IMR-90 (cell line): ENCODE measurements around the gene SLC2A6.

Experiments used
- BHLHE40 ChIP-seq: fragments of 150-350 bp; IDR thresholded peaks from 2 replicates; pipeline ENCODE4 v1.6.1; 2016; ENCODE audit warnings: mild to moderate bottlenecking, low read depth, low read length
- CEBPB ChIP-seq: IDR thresholded peaks from 2 replicates; pipeline ENCODE4 v1.6.1; 2012; ENCODE audit warnings: low read depth, low read length, improper control_type of control experiment
- CHD1 ChIP-seq: IDR thresholded peaks from 2 replicates; pipeline ENCODE4 v1.6.1; 2012; ENCODE audit warnings: low read depth, low read length, improper control_type of control experiment
- CTCF ChIP-seq: conservative IDR thresholded peaks from 2 replicates; pipeline ENCODE4 v1.5.1; 2012; ENCODE audit warnings: mild to moderate bottlenecking, low read depth, low read length, improper control_type of control experiment
- MAFK ChIP-seq: IDR thresholded peaks from 2 replicates; pipeline ENCODE4 v1.6.1; 2012; ENCODE audit warnings: low read depth, low read length, improper control_type of control experiment
- MAZ ChIP-seq: IDR thresholded peaks from 2 replicates; pipeline ENCODE4 v1.6.1; 2012; ENCODE audit warnings: low read depth, mild to moderate bottlenecking, low read length, improper control_type of control experiment, moderate library complexity, borderline replicate concordance
- MXI1 ChIP-seq: IDR thresholded peaks from 2 replicates; pipeline ENCODE4 v1.6.1; 2012; ENCODE audit warnings: low read depth, mild to moderate bottlenecking, low read length, moderate library complexity, borderline replicate concordance
- POLR2A ChIP-seq: IDR thresholded peaks from 2 replicates; pipeline ENCODE4 v1.6.1; 2012; ENCODE audit warnings: mild to moderate bottlenecking, low read depth, low read length
- RCOR1 ChIP-seq: IDR thresholded peaks from 2 replicates; pipeline ENCODE4 v1.6.1; 2012; ENCODE audit warnings: mild to moderate bottlenecking, low read length, improper control_type of control experiment; ENCODE audit not compliant: insufficient replicate concordance
- SMC3 ChIP-seq: fragments of 150-350 bp; IDR thresholded peaks from 2 replicates; pipeline ENCODE4 v1.6.1; 2016; ENCODE audit warnings: low read depth, mild to moderate bottlenecking, antibody characterized with exemption, low read length, moderate library complexity
- USF2 ChIP-seq: fragments of 150-350 bp; IDR thresholded peaks from 2 replicates; pipeline ENCODE4 v1.6.1; 2017; ENCODE audit warnings: mild to moderate bottlenecking, antibody characterized with exemption, low read length, low read depth

GRCh38 chr9:133484671-133485437 lies 6.0 kb upstream of the SLC2A6 start:
- TF ChIP-seq CTCF (no peak), USF2 (no peak), POLR2A (no peak), RCOR1 (no peak), BHLHE40 (no peak), SMC3 (no peak), CEBPB (no peak), MAZ (no peak), MAFK (no peak), CHD1 (no peak), MXI1 (no peak)
